CD4-positive, alpha-beta T cell treated with Interferon gamma for 1 hour (primary cell): ENCODE results near the gene RIN3.

ENCODE experiments used
- DNase-seq: peaks from one replicate; pipeline ENCODE4 v3.0.0-alpha.2; 2020

Gene RIN3

DNA sequence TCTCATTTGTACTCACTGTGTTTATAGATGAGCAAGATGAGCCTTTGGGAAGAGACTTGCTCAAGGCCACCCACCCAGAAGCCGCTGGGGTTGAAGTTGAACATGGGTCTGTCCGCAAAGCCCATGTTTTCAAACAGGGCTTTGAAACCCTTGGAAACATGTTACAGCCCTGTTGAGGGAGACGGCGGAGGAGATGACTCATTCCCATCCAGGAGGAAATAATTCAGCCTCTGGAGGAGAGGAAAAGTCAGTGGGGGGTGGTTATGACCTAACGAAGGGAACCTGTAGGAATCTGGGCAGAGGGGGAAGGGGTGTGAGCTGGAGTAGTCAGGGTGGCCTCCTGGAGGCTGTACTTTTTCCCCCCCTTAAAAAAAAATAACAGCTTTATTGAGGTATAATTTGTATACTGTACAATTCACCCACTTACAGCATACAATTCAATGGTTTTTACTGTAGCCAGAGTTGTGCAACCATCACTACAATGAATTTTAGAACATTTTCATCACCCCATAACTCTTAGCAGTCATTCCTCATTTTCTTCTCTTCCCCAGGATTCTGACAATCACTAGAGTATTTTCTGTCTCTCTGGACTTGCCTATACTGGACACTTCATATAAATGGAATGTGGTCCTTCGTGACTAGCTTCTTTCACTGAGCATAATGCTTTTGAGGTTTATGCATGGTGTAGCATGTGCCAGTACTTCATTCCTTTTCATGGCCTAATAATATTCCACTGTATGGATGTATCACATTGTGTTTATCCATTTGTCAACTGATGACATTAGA lies 1.9 kb upstream of the RIN3 start:
- DNase-seq, result no peak

GRCh38 chr14:92512807-92513203 lies 776 bp upstream of the RIN3 start:
- DNase-seq, result no peak

DNA sequence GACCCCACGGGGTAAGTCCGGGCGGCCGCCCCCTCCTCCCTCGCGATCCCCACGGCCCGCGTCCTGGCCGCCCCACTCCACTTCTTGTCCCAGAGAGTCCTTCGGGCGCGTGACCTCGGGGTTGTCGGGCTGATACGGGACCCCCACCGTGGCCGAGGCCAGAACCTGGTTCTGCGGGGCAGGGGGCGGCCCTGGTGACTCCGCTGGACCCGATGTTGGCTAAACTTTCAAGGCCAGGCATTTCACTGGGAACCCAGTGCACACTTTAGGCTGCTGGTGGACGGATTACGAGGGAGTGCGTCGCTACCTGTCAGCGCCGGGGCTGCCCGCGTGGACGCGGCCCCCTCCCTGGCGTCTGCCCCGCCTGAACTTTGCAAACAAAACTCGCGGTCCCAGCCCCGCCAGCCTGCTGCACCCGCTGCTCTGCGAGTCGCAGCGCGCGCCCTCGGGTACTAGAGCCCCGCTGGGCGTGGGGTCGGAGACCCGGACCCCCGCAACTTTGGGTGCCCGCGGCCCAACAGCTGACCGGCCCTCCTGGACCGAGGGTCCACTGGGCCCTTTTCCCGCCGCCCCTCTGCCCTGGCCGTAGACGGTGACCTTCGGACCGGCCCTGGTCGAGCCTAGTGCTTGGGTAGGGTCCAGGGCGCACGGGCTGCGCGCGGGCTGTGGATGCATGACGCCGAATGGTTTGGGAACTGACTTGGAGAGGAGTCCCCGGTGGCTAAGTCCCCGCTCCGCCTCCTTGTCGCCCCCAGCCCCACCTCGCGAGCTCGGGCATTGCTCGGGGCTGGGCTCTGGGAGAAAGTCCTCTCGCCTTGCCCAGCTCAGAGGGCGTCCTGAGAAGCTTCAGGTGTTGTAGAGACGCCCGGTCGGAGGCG lies 624 bp downstream of the RIN3 start:
- DNase-seq, result no peak

- DNase-seq, result no peak
Observed at GRCh38 chr14:92514844-92515514, 1.4 kb downstream of the RIN3 start.

DNA sequence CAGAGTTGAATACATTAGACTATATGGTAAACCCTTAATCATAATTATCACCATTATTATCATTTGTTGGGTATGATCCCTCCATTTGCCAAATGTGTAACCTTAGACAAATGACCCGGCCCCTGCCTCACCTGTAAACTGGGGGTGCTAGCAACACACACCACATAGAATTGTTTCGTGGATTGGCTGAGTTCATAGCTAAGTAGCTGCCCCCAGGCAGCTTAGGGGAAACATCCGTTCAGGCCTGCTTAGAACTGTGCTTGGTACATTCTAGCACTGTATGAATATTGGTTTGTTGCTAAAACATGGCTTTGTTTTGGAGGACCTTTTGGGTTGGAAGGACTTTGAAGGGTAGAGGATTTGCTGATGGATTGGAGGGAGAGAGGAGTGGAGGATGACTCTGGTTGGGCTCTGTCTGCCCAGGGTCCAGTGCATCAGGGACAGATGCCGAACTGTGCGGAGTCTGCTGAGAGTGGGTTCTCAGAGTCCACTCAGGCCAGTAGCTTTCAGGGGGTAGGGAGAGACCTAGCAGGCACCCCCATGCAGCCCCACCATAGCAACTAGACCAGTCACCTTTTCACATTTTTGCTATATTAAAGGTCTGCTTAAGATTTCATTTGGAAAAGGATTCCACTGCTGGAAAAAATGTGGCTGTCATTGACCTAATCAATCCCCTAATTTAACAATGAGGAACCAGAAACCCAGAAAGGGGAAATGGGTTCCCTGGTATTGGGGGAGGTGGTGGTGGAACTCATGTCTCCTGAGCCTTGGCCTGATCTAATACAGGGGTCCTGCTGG lies 2.2 kb downstream of the RIN3 start:
- DNase-seq, result no peak

- DNase-seq, result no peak
Observed at GRCh38 chr14:92516344-92516965, 2.9 kb downstream of the RIN3 start.

DNA sequence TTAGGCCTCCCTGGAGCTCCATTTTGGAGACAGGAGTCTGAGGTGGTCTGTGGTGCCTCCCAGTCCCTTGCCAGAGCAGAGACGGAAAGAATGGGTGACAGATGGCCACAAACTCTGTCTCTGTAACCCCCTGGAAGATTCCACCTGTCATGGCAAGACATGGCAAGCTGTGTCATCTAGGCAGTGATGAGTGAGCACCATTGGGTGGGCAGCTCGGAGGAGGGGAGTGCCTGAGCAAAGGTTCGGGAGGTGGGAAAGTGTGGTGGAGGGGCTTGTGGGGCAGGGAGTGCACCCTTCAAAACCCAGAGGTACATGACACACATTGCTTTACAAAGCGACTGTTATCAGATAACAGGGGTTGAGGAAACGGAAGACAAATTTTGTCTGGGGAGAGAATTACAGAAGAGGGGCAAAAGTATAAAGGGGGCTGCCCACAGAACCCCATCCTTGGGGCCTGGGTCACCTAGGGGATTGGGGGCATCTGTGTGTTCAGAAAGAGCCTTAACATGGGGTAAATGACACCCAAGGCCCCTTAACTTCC lies 3.5 kb downstream of the RIN3 start:
- DNase-seq, result no peak

- no peak for DNase-seq
Observed at GRCh38 chr14:92517761-92518160, 4.2 kb downstream of the RIN3 start.

- no peak for DNase-seq
Observed at GRCh38 chr14:92519246-92520101, 5.9 kb downstream of the RIN3 start.

- DNase-seq, result peak; percentile 51
Observed at GRCh38 chr14:92520102-92521057, 6.8 kb downstream of the RIN3 start.

- DNase-seq, result no peak
Observed at GRCh38 chr14:92521058-92521415, 7.5 kb downstream of the RIN3 start.

DNA sequence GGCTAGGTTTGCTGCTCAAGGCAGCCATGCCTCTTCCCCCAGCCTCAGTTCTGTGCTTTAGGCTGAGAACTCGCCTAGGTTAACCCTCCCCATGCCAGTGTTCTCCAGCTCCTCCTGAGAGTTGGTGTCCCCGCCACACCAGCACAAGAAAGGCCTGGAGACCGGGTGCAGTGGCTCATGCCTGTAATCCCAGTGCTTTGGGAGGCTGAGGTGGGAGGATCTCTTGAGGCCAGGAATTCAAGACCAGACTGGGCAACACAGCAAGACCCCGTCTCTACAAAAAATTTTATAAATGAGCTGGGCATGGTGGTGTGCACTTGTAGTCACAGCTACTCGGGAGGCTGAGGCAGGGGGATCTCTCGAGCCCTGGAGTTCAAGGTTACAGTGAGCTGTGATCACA lies 10.2 kb downstream of the RIN3 start:
- DNase-seq, result no peak

DNA sequence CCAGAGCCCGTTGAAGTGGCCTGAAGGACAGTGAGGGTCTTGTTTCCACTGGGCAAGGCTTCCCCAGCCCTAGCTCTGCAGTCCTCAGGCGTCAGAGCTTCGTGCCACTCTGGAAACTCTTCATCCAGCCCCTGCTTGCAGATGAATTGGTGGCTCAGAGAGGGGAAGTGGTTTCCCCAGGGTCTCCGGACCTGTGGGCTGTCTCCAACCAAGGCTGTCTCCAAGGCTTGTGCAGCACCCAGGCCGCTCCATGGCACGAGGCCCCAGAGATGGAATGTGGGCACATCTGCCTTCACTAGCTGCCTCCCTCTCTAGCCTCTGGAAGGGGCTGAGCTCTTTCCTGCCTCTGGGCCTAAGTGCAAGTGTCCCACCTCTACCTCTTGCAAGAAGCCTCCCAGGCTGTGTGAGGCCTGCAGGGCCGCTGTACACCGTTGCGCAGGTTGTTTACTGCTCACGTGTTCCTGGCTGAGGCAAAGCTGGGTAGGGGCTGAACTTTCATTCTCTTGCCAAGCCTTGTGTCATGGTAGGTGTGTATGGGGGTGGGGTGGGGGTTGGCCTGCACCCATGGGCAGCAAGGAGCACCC lies 11.1 kb downstream of the RIN3 start:
- no peak for DNase-seq

- no peak for DNase-seq
Observed at GRCh38 chr14:92525322-92526095, 11.9 kb downstream of the RIN3 start.

GRCh38 chr14:92527721-92528120 lies 14.1 kb downstream of the RIN3 start:
- no peak for DNase-seq

DNA sequence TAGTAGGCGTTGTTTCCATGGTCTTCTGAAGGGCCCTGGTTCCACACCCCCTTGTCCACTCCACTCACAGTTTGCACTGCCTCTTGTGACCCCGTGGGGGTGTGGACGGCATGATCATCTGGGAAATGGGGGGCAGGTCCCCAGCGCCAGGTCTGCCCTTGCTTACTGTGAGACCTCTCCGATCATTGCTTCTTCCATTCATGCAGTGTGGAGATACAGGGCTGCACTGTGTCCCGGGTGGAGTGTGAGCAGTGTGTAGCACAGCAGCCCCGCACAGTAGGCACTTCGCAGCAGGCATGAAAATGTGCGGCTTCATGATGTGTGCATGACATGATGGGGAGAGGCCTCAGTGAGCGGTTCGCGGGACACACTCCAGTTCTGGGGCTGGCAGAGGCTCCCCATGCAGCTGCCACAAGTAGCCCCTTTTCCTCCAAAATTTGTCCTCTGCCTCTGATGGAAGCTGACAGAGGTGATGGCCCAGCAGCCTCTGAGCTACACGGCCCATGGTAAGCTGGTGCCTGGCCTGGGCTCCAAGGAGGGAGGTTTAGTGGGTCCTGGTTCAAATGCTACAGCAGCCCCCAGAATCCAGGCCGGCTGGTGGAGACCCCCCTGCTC lies 15.0 kb downstream of the RIN3 start:
- no peak for DNase-seq

- DNase-seq, result no peak
Observed at GRCh38 chr14:92529903-92530302, 16.3 kb downstream of the RIN3 start.
